ENCODE data around the gene THBS1.

The THBS1 gene

DNA sequence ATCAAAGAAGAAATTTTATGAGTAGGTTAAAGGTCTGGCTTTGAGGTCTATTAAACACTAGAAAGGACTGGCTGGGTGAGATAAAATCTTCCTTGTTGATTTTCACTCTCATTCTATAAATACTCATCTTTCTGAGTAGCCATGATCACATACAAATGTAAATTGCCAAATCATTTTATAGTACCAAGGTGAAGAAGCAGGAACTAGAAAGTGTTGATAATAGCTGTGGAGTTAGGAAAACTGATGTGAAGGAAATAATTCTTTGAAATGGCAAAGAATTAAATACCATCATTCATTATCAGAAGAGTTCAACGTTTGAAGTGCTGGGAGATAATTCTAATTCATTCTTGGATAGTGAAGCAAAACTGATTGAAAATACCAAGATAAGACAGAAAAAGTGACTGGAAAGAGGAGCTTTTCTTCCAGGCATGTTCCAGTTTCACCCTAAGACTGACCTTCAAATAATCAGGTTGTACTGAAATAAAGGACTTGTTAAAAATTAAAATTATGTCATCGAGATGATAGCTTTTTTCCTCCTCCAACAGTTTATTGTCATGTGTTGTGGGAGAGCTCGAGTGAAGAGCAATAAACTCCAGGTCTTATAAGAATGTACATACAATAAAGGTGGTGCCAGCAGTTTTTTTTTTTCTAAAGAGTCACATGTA, 17.4 kb downstream of the THBS1 start:
- no peak for TF ChIP-seq EZH2phosphoT487 (conservative IDR thresholded peaks at IDR 0.05; ENCODE audit: low read length)
- TF ChIP-seq, protein P1, sequence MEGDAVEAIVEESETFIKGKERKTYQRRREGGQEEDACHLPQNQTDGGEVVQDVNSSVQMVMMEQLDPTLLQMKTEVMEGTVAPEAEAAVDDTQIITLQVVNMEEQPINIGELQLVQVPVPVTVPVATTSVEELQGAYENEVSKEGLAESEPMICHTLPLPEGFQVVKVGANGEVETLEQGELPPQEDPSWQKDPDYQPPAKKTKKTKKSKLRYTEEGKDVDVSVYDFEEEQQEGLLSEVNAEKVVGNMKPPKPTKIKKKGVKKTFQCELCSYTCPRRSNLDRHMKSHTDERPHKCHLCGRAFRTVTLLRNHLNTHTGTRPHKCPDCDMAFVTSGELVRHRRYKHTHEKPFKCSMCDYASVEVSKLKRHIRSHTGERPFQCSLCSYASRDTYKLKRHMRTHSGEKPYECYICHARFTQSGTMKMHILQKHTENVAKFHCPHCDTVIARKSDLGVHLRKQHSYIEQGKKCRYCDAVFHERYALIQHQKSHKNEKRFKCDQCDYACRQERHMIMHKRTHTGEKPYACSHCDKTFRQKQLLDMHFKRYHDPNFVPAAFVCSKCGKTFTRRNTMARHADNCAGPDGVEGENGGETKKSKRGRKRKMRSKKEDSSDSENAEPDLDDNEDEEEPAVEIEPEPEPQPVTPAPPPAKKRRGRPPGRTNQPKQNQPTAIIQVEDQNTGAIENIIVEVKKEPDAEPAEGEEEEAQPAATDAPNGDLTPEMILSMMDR (IDR thresholded peaks at IDR 0.05; ENCODE audit: insufficient read depth, low read length, poor library complexity, severe bottlenecking): no peak
- Histone ChIP-seq H3K9ac (ENCODE audit: low read length) (no peak overlapping the region), H3K36me3 (ENCODE audit: low read length) (no peaks in the 10 kb centered on the region), H4K20me1 (ENCODE audit: low read depth, low read length) (no peaks in the 10 kb centered on the region), H3K9me2 (replicated peaks; ENCODE audit: insufficient read depth, low read length) (no peaks in the 10 kb centered on the region), H3K27ac (ENCODE audit: low read depth, low read length) (no peak overlapping the region), H2AFZ (ENCODE audit: low read depth, low read length, severe bottlenecking) (no peak overlapping the region), H3F3A (ENCODE audit: insufficient read depth) (no peaks in the 10 kb centered on the region), H3K79me2 (ENCODE audit: insufficient read depth, low read length) (no peaks in the 10 kb centered on the region), H3K9me3 (ENCODE audit: insufficient read depth, low read length) (no peaks in the 10 kb centered on the region), H3K4me2 (ENCODE audit: low read depth, low read length, poor library complexity, severe bottlenecking) (no peak overlapping the region), H3K27me3 (ENCODE audit: low read length) (no peaks in the 10 kb centered on the region), H3K4me3 (ENCODE audit: insufficient read depth, low read length, poor library complexity, severe bottlenecking) (no peak overlapping the region)

- H3K9ac ChIP-seq (ENCODE audit: low read length): no peak overlapping the region
- no peak overlapping the region for H3K4me2 ChIP-seq (ENCODE audit: low read depth, low read length, poor library complexity, severe bottlenecking)
- no peaks in the 10 kb centered on the region for H4K20me1 ChIP-seq (ENCODE audit: low read depth, low read length)
- TF ChIP-seq, protein P1 (IDR thresholded peaks at IDR 0.05; ENCODE audit: insufficient read depth, low read length, poor library complexity, severe bottlenecking): no peak
- no peak for TF ChIP-seq EZH2phosphoT487 (conservative IDR thresholded peaks at IDR 0.05; ENCODE audit: low read length)
- H3K9me3 ChIP-seq (ENCODE audit: insufficient read depth, low read length): no peaks in the 10 kb centered on the region
- H3K9me2 ChIP-seq (replicated peaks; ENCODE audit: insufficient read depth, low read length): no peaks in the 10 kb centered on the region
- no peak overlapping the region for H2AFZ ChIP-seq (ENCODE audit: low read depth, low read length, severe bottlenecking)
- H3F3A ChIP-seq (ENCODE audit: insufficient read depth): no peaks in the 10 kb centered on the region
- H3K27ac ChIP-seq (ENCODE audit: low read depth, low read length): no peak overlapping the region
- no peaks in the 10 kb centered on the region for H3K27me3 ChIP-seq (ENCODE audit: low read length)
- H3K4me3 ChIP-seq (ENCODE audit: insufficient read depth, low read length, poor library complexity, severe bottlenecking): no peak overlapping the region
- H3K79me2 ChIP-seq (ENCODE audit: insufficient read depth, low read length): no peaks in the 10 kb centered on the region
- H3K36me3 ChIP-seq (ENCODE audit: low read length): no peaks in the 10 kb centered on the region
These were observed 18.3 kb downstream of the THBS1 start for GRCh38 chr15:39598958-39599845.

DNA sequence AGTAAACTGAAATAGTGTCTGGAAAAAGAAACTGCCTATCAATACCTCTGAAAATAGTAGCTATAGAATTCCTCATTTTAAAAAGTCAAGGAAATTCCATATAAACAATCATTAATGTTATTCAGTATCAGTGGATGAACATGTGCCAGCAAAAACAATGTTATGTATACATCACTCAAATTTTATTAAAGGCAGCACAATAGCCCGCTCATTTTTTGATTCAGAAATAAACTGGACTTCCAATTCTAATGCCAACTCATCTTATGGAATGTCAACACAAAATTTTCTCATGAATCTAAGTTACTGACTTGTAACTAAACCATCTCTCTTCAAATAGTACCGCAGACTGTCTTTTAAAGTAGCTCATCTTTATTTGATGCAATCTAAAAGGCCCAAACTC, 19.0 kb downstream of the THBS1 start:
- Histone ChIP-seq H3K9ac (ENCODE audit: low read length) (no peak overlapping the region), H3K79me2 (ENCODE audit: insufficient read depth, low read length) (no peaks in the 10 kb centered on the region), H4K20me1 (ENCODE audit: low read depth, low read length) (no peaks in the 10 kb centered on the region), H3K9me2 (replicated peaks; ENCODE audit: insufficient read depth, low read length) (no peaks in the 10 kb centered on the region), H3K36me3 (ENCODE audit: low read length) (no peaks in the 10 kb centered on the region), H3K9me3 (ENCODE audit: insufficient read depth, low read length) (no peaks in the 10 kb centered on the region), H3K4me3 (ENCODE audit: insufficient read depth, low read length, poor library complexity, severe bottlenecking) (no peak overlapping the region), H2AFZ (ENCODE audit: low read depth, low read length, severe bottlenecking) (no peak overlapping the region), H3F3A (ENCODE audit: insufficient read depth) (no peaks in the 10 kb centered on the region), H3K27ac (ENCODE audit: low read depth, low read length) (no peak overlapping the region), H3K27me3 (ENCODE audit: low read length) (no peaks in the 10 kb centered on the region), H3K4me2 (ENCODE audit: low read depth, low read length, poor library complexity, severe bottlenecking) (no peak overlapping the region)
- TF ChIP-seq, protein P1 (IDR thresholded peaks at IDR 0.05; ENCODE audit: insufficient read depth, low read length, poor library complexity, severe bottlenecking): no peak
- TF ChIP-seq EZH2phosphoT487 (conservative IDR thresholded peaks at IDR 0.05; ENCODE audit: low read length): no peak

Measured in SU-DHL-6 (cell line).